OCI-LY1 (cell line): ENCODE measurements around the gene CAMTA1.

Experiments used
- EZH2 ChIP-seq: fragments of 200-600 bp; sonication (generic), shearing (Covaris generic); IDR thresholded peaks from 2 replicates; pipeline ENCODE4 v1.8.0; 2017; ENCODE audit warnings: borderline replicate concordance, mixed run types, mild to moderate bottlenecking, antibody characterized with exemption, low read length, moderate library complexity, mixed read lengths
- TF ChIP-seq, protein P1 (sequence below): fragments of 200-600 bp; sonication (generic), shearing (Covaris generic); IDR thresholded peaks from 2 replicates; pipeline ENCODE4 v1.5.1; 2017; ENCODE audit warnings: mild to moderate bottlenecking, antibody characterized with exemption, low read length, moderate library complexity, mixed read lengths

DNA sequence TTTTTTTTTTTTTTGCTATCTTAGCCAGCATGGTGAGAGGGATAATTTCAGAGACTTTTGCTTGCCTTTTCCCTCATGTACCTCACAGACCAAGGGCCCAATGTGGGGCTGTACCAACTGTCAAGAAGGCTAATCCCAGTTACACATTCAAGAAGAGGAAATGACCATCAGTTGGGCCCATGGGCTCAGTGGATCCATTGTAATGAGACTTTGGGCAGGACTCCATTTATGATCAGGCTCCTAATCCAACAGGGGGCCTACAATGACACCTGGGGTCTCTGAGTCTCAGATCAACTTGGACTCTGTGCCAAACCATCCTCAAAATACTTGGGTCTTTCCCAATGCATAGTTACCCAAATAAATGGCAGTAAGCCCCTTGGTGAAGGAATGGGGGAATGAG lies 535.4 kb downstream of the CAMTA1 start:
- TF ChIP-seq, protein P1, sequence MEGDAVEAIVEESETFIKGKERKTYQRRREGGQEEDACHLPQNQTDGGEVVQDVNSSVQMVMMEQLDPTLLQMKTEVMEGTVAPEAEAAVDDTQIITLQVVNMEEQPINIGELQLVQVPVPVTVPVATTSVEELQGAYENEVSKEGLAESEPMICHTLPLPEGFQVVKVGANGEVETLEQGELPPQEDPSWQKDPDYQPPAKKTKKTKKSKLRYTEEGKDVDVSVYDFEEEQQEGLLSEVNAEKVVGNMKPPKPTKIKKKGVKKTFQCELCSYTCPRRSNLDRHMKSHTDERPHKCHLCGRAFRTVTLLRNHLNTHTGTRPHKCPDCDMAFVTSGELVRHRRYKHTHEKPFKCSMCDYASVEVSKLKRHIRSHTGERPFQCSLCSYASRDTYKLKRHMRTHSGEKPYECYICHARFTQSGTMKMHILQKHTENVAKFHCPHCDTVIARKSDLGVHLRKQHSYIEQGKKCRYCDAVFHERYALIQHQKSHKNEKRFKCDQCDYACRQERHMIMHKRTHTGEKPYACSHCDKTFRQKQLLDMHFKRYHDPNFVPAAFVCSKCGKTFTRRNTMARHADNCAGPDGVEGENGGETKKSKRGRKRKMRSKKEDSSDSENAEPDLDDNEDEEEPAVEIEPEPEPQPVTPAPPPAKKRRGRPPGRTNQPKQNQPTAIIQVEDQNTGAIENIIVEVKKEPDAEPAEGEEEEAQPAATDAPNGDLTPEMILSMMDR: no peak
- no peak for TF ChIP-seq EZH2
